ENCODE results near the gene MYOG. TPM values are rescaled to one million over a fixed set of nuclear protein-coding genes. Genes with fewer than 3 reads are reported as not detected.

MYOG gene
- total and polyA plus RNA-seq, 2 of the 13 experiments (the other 11 are each of a cell fraction or from before 2014, with no cell fraction given) = not detected

GRCh38 chr1:203114202-203114601, 28.4 kb upstream of the MYOG start:
- in situ Hi-C loops (cut with HindIII; ENCODE audit: extremely low pct_ligation_motif_present, low pct_unique_long_range_greater_than_20kb) = no loop called here
- no TSS peak for BruUV-seq (replicated peaks)
- POLR2A ChIA-PET = no interaction called here
- no peaks in the 10 kb centered on the region for H3K79me2 ChIP-seq (ENCODE audit: insufficient read depth, low read length)
- H3K9me3 ChIP-seq (ENCODE audit: low read length) = no peaks in the 10 kb centered on the region
- intact Hi-C loops (cut with micrococcal nuclease; ENCODE audit: unreplicated experiment) = no loop called here
- ATAC-seq (no peak), DNase-seq (ENCODE audit: low spot score) (no peak), FAIRE-seq (no peak)
- CTCF ChIA-PET (ENCODE audit: low intra/inter-chr PET ratio, low total read pairs) = no interaction called here
- peaks cover 0 to 21% of the 10 kb centered on the region in 2 experiments; a peak in 3 of 5 replicates for H3K27me3 ChIP-seq (ENCODE audit: control insufficient read depth in 1 of 2, insufficient read depth in 2 of 2, low read length in 2 of 2)
- H3K4me2 ChIP-seq (ENCODE audit: low read depth, low read length) = no peak overlapping the region
- no peaks in the 10 kb centered on the region for H4K20me1 ChIP-seq (ENCODE audit: insufficient read depth, low read length)
- H3K9ac ChIP-seq (ENCODE audit: insufficient read depth, low read depth, low read length) = no peak overlapping the region
- H3K36me3 ChIP-seq (replicated peaks in 1 of 2; ENCODE audit: control insufficient read depth in 1 of 2, insufficient read depth in 2 of 2, low read length in 2 of 2) = no peaks in the 10 kb centered on the region
- TF ChIP-seq HOXD1 (CRISPR knock-in tag; IDR thresholded peaks at IDR 0.05) (no peak), ZNF382 (CRISPR knock-in tag; IDR thresholded peaks at IDR 0.05; ENCODE audit: borderline replicate concordance) (no peak), CCDC6 (CRISPR knock-in tag; IDR thresholded peaks at IDR 0.05) (no peak), NR2F1 (CRISPR knock-in tag; IDR thresholded peaks at IDR 0.05) (no peak), ZBTB38 (CRISPR knock-in tag; IDR thresholded peaks at IDR 0.05) (no peak)
- no peak overlapping the region for H3K27ac ChIP-seq (ENCODE audit: extremely low read length, insufficient read depth, low read length)
- 24% methylated on average over 7 of the region's 7 CpGs for WGBS (ENCODE audit: low lambda C conversion rate)
- no peaks in the 10 kb centered on the region for H3K4me1 ChIP-seq (ENCODE audit: insufficient read depth, low read length)
- no peak overlapping the region for H2AFZ ChIP-seq (ENCODE audit: low read length)
- no peak overlapping the region for H3K4me3 ChIP-seq (replicated peaks in 1 of 3; ENCODE audit: insufficient read depth in 1 of 3, low read depth in 2 of 3, low read length in 3 of 3)

- no peak for ATAC-seq
- no peak overlapping the region for H3K9ac ChIP-seq (ENCODE audit: insufficient read depth, low read depth, low read length)
- H3K4me1 ChIP-seq (ENCODE audit: insufficient read depth, low read length) = no peaks in the 10 kb centered on the region
- WGBS (ENCODE audit: low lambda C conversion rate) = 0% methylated on average over 4 of the region's 4 CpGs
- H3K27ac ChIP-seq (ENCODE audit: extremely low read length, insufficient read depth, low read length) = no peak overlapping the region
- BruUV-seq (replicated peaks) = no TSS peak
- no peak for FAIRE-seq
- no peak overlapping the region for H3K4me3 ChIP-seq (replicated peaks in 1 of 3; ENCODE audit: insufficient read depth in 1 of 3, low read depth in 2 of 3, low read length in 3 of 3)
- H3K36me3 ChIP-seq (replicated peaks in 1 of 2; ENCODE audit: control insufficient read depth in 1 of 2, insufficient read depth in 2 of 2, low read length in 2 of 2) = no peaks in the 10 kb centered on the region
- POLR2A ChIA-PET = no interaction called here
- TF ChIP-seq UBTF (CRISPR knock-in tag; IDR thresholded peaks at IDR 0.05) = no peak
- no peak for TF ChIP-seq NFATC3 (CRISPR knock-in tag; IDR thresholded peaks at IDR 0.05)
- TF ChIP-seq MTA3 (CRISPR knock-in tag; IDR thresholded peaks at IDR 0.05) = no peak
- no peak for TF ChIP-seq AGO1 (IDR thresholded peaks at IDR 0.05; ENCODE audit: low read depth, low read length, poor library complexity, severe bottlenecking)
- no peak for TF ChIP-seq ZNF121 (CRISPR knock-in tag; IDR thresholded peaks at IDR 0.05)
- TF ChIP-seq KLF6 (CRISPR knock-in tag; IDR thresholded peaks at IDR 0.05) = no peak
- TF ChIP-seq PAF1 (CRISPR knock-in tag; IDR thresholded peaks at IDR 0.05) = no peak
- TF ChIP-seq ZNF362 (CRISPR knock-in tag; IDR thresholded peaks at IDR 0.05; ENCODE audit: borderline replicate concordance) = no peak
- TF ChIP-seq PLRG1 (conservative IDR thresholded peaks at IDR 0.05) = no peak
- no peak overlapping the region for H2AFZ ChIP-seq (ENCODE audit: low read length)
- no peaks in the 10 kb centered on the region for H4K20me1 ChIP-seq (ENCODE audit: insufficient read depth, low read length)
- no peaks in the 10 kb centered on the region for H3K79me2 ChIP-seq (ENCODE audit: insufficient read depth, low read length)
- intact Hi-C loops (cut with micrococcal nuclease; ENCODE audit: unreplicated experiment) (no loop called here), in situ Hi-C loops (cut with HindIII; ENCODE audit: extremely low pct_ligation_motif_present, low pct_unique_long_range_greater_than_20kb) (no loop called here)
- H3K9me3 ChIP-seq (ENCODE audit: low read length) = no peaks in the 10 kb centered on the region
- no peak for DNase-seq (ENCODE audit: low spot score)
- CTCF ChIA-PET (ENCODE audit: low intra/inter-chr PET ratio, low total read pairs) = no interaction called here
- H3K27me3 ChIP-seq (ENCODE audit: control insufficient read depth in 1 of 2, insufficient read depth in 2 of 2, low read length in 2 of 2) = peaks cover 0 to 16% of the 10 kb centered on the region in 2 experiments; a peak in 3 of 5 replicates
- no peak overlapping the region for H3K4me2 ChIP-seq (ENCODE audit: low read depth, low read length)
These were observed 27.5 kb upstream of the MYOG start for GRCh38 chr1:203113308-203113707.
